Dendritic cell treated with granulocyte-macrophage colony-stimulating factor and Interleukin-4, amounts not matched to agents 40 ng/mL and 50 ng/mL, for 4 days (primary cell): ENCODE data around the gene ECSCR.
"Not testable (repeated sequence)": the region's sequence is repeated elsewhere in the genome, so short reads cannot be mapped to it uniquely, and the experiment has no call there.

ENCODE experiments used
- H3K27ac Mint-ChIP-seq: one replicate; pipeline ENCODE4 v1.8.0; 2022; ENCODE audit warnings: mild to moderate bottlenecking, mixed read lengths
- H3K27me3 Mint-ChIP-seq: one replicate; pipeline ENCODE4 v1.8.0; 2022; ENCODE audit warnings: mild to moderate bottlenecking, mixed read lengths
- H3K36me3 Mint-ChIP-seq: one replicate; pipeline ENCODE4 v1.8.0; 2022; ENCODE audit warnings: low read depth, mixed read lengths
- H3K4me1 Mint-ChIP-seq: one replicate; pipeline ENCODE4 v1.8.0; 2022; ENCODE audit warnings: low read depth, mixed read lengths
- H3K4me3 Mint-ChIP-seq: one replicate; pipeline ENCODE4 v1.8.0; 2022; ENCODE audit warnings: mild to moderate bottlenecking, moderate library complexity, mixed read lengths
- H3K9me3 Mint-ChIP-seq: one replicate; pipeline ENCODE4 v1.8.0; 2022; ENCODE audit warnings: mixed read lengths
- intact Hi-C: fragments of 100-400 bp; cut with micrococcal nuclease; formaldehyde crosslinking; loops from one replicate; pipeline ENCODE4 v1.15.0; 2022

ECSCR gene

GRCh38 chr5:139418793-139419192 is 43.8 kb downstream of the ECSCR start:
- peaks cover 1% of the 10 kb centered on the region for H3K4me1 Mint-ChIP-seq
- H3K27me3 Mint-ChIP-seq: no peaks in the 10 kb centered on the region
- H3K27ac Mint-ChIP-seq: no peak overlapping the region
- intact Hi-C loops: no loop called here
- H3K9me3 Mint-ChIP-seq: no peaks in the 10 kb centered on the region
- H3K36me3 Mint-ChIP-seq: peaks cover 6% of the 10 kb centered on the region
- H3K4me3 Mint-ChIP-seq: no peak overlapping the region

- no peak overlapping the region for H3K4me3 Mint-ChIP-seq
- H3K27ac Mint-ChIP-seq: no peak overlapping the region
- no peaks in the 10 kb centered on the region for H3K4me1 Mint-ChIP-seq
- intact Hi-C loops: no loop called here
- no peaks in the 10 kb centered on the region for H3K9me3 Mint-ChIP-seq
- H3K36me3 Mint-ChIP-seq: peaks cover 6% of the 10 kb centered on the region
- H3K27me3 Mint-ChIP-seq: no peaks in the 10 kb centered on the region
These were observed 45.3 kb downstream of the ECSCR start for GRCh38 chr5:139417214-139417613.

- H3K4me1 Mint-ChIP-seq: no peaks in the 10 kb centered on the region
- no peak overlapping the region for H3K4me3 Mint-ChIP-seq
- no peak overlapping the region for H3K27ac Mint-ChIP-seq
These were observed 45.9 kb downstream of the ECSCR start for GRCh38 chr5:139416651-139417050.

GRCh38 chr5:139415869-139416268 is 46.7 kb downstream of the ECSCR start:
- Mint-ChIP-seq H3K27me3 (no peaks in the 10 kb centered on the region), H3K9me3 (no peaks in the 10 kb centered on the region), H3K4me1 (no peaks in the 10 kb centered on the region), H3K36me3 (peaks cover 6% of the 10 kb centered on the region), H3K4me3 (no peak overlapping the region), H3K27ac (no peak overlapping the region)
- intact Hi-C loops: no loop called here

More at GRCh38 chr5:139416651-139417050, 45.9 kb downstream of the ECSCR start:
- Mint-ChIP-seq H3K27me3 (no peaks in the 10 kb centered on the region), H3K36me3 (peaks cover 6% of the 10 kb centered on the region), H3K9me3 (no peaks in the 10 kb centered on the region)
- intact Hi-C loops: no loop called here

GRCh38 chr5:139415221-139415861 is 47.2 kb downstream of the ECSCR start:
- intact Hi-C loops: no loop called here
- Mint-ChIP-seq H3K4me3 (no peak overlapping the region), H3K27me3 (no peaks in the 10 kb centered on the region), H3K4me1 (no peaks in the 10 kb centered on the region), H3K27ac (no peak overlapping the region), H3K36me3 (peaks cover 6% of the 10 kb centered on the region), H3K9me3 (no peaks in the 10 kb centered on the region)

GRCh38 chr5:139414581-139415130 is 47.9 kb downstream of the ECSCR start:
- Mint-ChIP-seq H3K9me3 (no peaks in the 10 kb centered on the region), H3K36me3 (peaks cover 5% of the 10 kb centered on the region), H3K27ac (no peak overlapping the region), H3K4me3 (no peak overlapping the region), H3K4me1 (no peaks in the 10 kb centered on the region), H3K27me3 (no peaks in the 10 kb centered on the region)
- intact Hi-C loops: no loop called here

- Mint-ChIP-seq H3K36me3 (no peaks in the 10 kb centered on the region), H3K27ac (no peak overlapping the region), H3K9me3 (no peaks in the 10 kb centered on the region), H3K27me3 (no peaks in the 10 kb centered on the region), H3K4me3 (no peak overlapping the region), H3K4me1 (no peaks in the 10 kb centered on the region)
- intact Hi-C loops: no loop called here
These were observed 48.6 kb downstream of the ECSCR start for GRCh38 chr5:139413963-139414362.

GRCh38 chr5:139413153-139413552 is 49.4 kb downstream of the ECSCR start:
- Mint-ChIP-seq H3K27me3 (no peaks in the 10 kb centered on the region), H3K27ac (no peak overlapping the region)

GRCh38 chr5:139410993-139411828 is 51.3 kb downstream of the ECSCR start:
- intact Hi-C loops: no loop called here
- Mint-ChIP-seq H3K27me3 (no peaks in the 10 kb centered on the region), H3K36me3 (no peaks in the 10 kb centered on the region), H3K4me3 (no peak overlapping the region), H3K4me1 (peaks cover 10% of the 10 kb centered on the region), H3K9me3 (no peaks in the 10 kb centered on the region), H3K27ac (no peak overlapping the region)

More at GRCh38 chr5:139413153-139413552, 49.4 kb downstream of the ECSCR start:
- Mint-ChIP-seq H3K36me3 (no peaks in the 10 kb centered on the region), H3K4me1 (no peaks in the 10 kb centered on the region), H3K9me3 (no peaks in the 10 kb centered on the region), H3K4me3 (no peak overlapping the region)
- intact Hi-C loops: no loop called here

GRCh38 chr5:139410121-139410992 is 52.2 kb downstream of the ECSCR start:
- H3K36me3 Mint-ChIP-seq: no peaks in the 10 kb centered on the region
- no peaks in the 10 kb centered on the region for H3K9me3 Mint-ChIP-seq
- H3K4me3 Mint-ChIP-seq: no peak overlapping the region
- no peak overlapping the region for H3K27ac Mint-ChIP-seq
- no peaks in the 10 kb centered on the region for H3K27me3 Mint-ChIP-seq
- peaks cover 10% of the 10 kb centered on the region for H3K4me1 Mint-ChIP-seq
- intact Hi-C loops: no loop called here

GRCh38 chr5:139409116-139409515 is 53.4 kb downstream of the ECSCR start:
- H3K4me3 Mint-ChIP-seq, H3K36me3 Mint-ChIP-seq, H3K9me3 Mint-ChIP-seq, H3K27ac Mint-ChIP-seq, H3K27me3 Mint-ChIP-seq: not testable (repeated sequence)
- H3K4me1 Mint-ChIP-seq: peaks cover 16% of the 10 kb centered on the region
- intact Hi-C loops: loop anchor here (10.0 kb wide), 1 partner anchor 114 kb away; the partner anchor contains the start of gene MATR3

- intact Hi-C loops: loop anchor here (10.0 kb wide), 1 partner anchor 113 kb away; the partner anchor contains the start of gene MATR3
- Mint-ChIP-seq H3K27me3 (no peaks in the 10 kb centered on the region), H3K36me3 (peaks cover 6% of the 10 kb centered on the region), H3K9me3 (no peaks in the 10 kb centered on the region), H3K4me1 (peaks cover 21% of the 10 kb centered on the region), H3K4me3 (no peak overlapping the region), H3K27ac (no peak overlapping the region)
These were observed 54.4 kb downstream of the ECSCR start for GRCh38 chr5:139408191-139408590.

- H3K27ac Mint-ChIP-seq: no peak overlapping the region
- peaks cover 28% of the 10 kb centered on the region for H3K4me1 Mint-ChIP-seq
- no peak overlapping the region for H3K4me3 Mint-ChIP-seq
These were observed 55.0 kb downstream of the ECSCR start for GRCh38 chr5:139407517-139407916.

More at GRCh38 chr5:139407517-139407916, 55.0 kb downstream of the ECSCR start:
- Mint-ChIP-seq H3K9me3 (no peaks in the 10 kb centered on the region), H3K36me3 (peaks cover 6% of the 10 kb centered on the region), H3K27me3 (no peaks in the 10 kb centered on the region)
- intact Hi-C loops: loop anchor here (10.0 kb wide), 1 partner anchor 113 kb away; the partner anchor contains the start of gene MATR3
